ENCODE measurements around the gene CTPS2.

- TF ChIP-seq POLR2AphosphoS5 (IDR thresholded peaks at IDR 0.05; ENCODE audit: low read depth, low read length) (no peak), TAF1 (IDR thresholded peaks at IDR 0.05; ENCODE audit: borderline replicate concordance, insufficient read depth, low read length) (no peak), REST (IDR thresholded peaks at IDR 0.05; ENCODE audit: insufficient read depth in 1 of 2, low read depth in 2 of 2, low read length in 2 of 2) (no peak)
Observed at GRCh38 chrX:16722481-16722880, 10.0 kb upstream of the CTPS2 start.

Measured in PFSK-1 (cell line).